HG03039 (cell line): ENCODE results near the gene ENTPD6.
"Not testable (repeated sequence)": the region's sequence is repeated elsewhere in the genome, so short reads cannot be mapped to it uniquely, and the experiment has no call there.

Experiments
- ATAC-seq: cut with Tn5 transposase; IDR thresholded peaks from one replicate; pipeline ENCODE4 v1.9.1; 2021; ENCODE audit warnings: mild to moderate bottlenecking, moderate library complexity; ENCODE audit not compliant: unreplicated experiment

ENTPD6 gene

GRCh38 chr20:25223179-25223661, 27.7 kb downstream of the ENTPD6 start:
- ATAC-seq: no peak

GRCh38 chr20:25223765-25224720, 28.5 kb downstream of the ENTPD6 start:
- ATAC-seq: no peak

DNA sequence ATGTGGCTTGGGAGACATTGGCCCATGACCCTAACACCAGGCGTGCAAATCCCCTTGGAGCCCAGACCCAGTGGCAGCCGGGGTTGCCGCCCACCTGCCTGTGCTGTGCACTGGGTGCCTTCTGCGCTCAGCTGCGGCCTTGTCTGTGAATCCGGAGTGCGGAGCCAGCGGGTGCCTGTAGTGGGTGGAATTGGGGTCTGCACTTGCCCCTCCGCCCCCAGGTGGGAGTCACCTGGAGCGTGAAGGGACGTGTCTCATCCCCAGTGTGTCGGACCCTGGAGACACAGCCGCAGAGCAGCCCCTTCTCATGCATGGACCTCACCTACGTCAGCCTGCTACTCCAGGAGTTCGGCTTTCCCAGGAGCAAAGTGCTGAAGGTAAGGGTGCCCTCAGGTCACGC, 29.4 kb downstream of the ENTPD6 start:
- ATAC-seq: no peak

DNA sequence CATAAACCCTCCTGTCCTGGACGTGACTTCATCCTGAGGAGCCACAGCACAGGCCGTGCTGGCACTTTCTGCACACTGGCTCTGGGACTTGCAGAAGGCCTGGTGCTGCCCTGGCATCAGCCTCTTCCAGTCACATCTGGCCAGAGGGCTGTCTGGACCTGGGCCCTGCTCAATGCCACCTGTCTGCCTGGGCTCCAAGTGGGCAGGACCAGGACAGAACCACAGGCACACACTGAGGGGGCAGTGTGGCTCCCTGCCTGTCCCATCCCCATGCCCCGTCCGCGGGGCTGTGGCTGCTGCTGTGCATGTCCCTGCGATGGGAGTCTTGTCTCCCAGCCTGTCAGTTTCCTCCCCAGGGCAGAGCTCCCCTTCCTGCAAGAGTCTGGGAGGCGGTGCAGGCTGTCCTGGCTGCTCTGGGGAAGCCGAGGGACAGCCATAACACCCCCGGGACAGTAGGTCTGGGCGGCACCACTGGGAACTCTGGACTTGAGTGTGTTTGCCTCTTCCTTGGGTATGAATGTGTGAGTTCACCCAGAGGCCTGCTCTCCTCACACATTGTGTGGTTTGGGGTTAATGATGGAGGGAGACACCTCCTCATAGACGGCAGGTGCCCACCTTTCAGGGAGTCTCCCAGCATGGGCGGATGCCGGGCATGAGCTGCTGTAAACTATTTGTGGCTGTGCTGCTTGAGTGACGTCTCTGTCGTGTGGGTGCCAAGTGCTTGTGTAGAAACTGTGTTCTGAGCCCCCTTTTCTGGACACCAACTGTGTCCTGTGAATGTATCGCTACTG, 30.3 kb downstream of the ENTPD6 start:
- no peak for ATAC-seq

DNA sequence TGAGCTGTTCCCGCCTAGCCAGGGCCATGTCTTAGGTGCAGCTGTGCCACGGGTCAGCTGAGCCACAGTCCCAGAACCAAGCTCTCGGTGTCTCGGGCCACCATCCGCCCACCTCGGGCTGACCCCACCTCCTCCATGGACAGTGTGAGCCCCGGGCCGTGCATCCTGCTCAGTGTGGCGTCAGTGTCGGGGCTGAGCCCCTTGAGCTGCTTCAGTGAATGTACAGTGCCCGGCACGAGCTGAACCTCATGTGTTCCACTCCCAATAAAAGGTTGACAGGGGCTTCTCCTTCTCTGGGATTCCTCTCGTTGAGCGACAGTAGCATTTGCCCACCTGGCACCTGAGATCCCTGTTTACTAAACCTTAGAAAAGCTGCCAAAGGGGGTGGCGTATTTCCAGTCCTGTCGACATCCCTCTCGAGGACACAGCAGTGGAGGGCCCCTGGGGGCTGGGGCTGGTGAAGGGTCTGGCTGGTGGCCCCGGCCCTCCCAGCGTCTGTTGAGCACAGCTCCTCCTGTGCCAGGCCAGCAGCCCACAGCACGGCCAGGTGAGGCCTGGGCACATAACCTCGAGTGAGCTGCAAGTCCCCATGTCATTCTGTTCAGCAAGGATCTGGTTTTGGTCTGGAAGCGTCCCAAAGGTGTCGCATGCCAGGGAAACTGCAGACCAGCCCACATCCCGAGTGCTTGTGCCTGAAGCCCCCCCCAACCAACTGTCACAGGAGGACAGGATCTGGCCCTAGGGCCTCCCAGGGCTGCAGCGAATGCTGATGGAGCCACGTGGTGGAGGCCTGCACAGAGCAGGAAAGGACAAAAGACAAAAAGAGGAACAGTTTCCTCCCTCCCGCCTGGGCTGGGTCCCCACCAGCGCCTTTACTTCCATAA, 31.2 kb downstream of the ENTPD6 start:
- ATAC-seq: no peak

DNA sequence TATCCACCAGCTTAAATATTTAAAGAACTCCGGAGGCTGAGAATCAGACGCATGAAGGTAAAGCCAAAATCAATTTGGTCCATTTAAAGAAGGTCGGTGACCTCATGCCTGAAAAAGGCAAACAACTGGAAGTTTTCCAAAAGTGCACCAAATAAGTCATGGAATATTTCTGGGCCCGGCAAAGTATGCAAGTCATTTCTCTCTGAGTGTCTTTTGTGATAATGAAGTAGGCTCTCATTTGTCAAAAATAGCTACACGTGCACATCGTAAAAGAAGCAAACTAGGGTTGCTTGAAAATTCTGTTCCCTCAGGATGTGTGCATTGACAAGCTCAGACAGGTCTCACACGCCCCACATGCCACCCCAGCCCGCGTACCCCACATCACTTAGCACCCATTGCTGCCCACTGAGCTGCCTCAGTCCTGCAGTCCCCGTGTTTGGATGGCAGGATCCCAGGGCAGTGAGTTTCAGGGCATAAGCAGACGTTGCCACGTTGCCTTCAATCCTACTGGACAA, 31.9 kb downstream of the ENTPD6 start:
- ATAC-seq: no peak

GRCh38 chr20:25229486-25230165, 34.1 kb downstream of the ENTPD6 start:
- ATAC-seq: no peak

GRCh38 chr20:25230166-25230831, 34.8 kb downstream of the ENTPD6 start:
- no peak for ATAC-seq

DNA sequence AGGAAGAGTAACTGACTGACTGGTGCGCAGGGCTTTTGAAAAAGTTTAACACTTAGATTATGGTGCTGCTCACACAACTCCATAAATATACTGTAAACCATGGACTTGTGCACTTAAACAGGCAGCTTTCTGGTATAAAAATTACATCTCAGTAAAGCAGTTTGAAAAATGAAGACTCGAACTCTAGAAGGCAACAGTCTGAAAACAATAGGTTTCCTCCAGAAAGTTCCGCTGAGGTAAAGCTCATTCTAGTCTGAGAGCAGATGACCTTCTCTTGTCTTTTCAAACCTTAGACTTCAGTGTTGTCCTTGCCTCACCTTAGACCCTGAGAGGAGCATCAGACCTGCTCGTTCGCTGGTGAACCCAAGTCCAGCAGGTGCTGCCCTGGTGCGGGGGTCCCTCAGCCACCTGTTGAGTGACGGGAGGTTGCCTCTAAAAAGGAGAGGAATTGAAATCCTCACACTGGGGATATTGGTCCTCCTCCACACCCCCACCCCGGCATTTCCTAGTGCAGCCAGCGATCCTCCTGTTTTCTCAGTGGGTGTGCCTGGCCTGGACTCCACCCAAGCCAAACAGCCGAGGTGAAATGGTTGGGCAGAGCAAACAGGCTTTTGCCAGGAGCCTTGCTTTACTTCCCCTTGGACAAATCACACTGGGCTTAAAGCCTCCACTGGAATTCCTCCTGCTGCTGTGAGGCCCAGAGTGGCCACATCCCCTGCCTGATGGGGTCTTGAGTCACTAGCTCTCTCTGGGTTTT, 37.7 kb downstream of the ENTPD6 start:
- no peak for ATAC-seq

DNA sequence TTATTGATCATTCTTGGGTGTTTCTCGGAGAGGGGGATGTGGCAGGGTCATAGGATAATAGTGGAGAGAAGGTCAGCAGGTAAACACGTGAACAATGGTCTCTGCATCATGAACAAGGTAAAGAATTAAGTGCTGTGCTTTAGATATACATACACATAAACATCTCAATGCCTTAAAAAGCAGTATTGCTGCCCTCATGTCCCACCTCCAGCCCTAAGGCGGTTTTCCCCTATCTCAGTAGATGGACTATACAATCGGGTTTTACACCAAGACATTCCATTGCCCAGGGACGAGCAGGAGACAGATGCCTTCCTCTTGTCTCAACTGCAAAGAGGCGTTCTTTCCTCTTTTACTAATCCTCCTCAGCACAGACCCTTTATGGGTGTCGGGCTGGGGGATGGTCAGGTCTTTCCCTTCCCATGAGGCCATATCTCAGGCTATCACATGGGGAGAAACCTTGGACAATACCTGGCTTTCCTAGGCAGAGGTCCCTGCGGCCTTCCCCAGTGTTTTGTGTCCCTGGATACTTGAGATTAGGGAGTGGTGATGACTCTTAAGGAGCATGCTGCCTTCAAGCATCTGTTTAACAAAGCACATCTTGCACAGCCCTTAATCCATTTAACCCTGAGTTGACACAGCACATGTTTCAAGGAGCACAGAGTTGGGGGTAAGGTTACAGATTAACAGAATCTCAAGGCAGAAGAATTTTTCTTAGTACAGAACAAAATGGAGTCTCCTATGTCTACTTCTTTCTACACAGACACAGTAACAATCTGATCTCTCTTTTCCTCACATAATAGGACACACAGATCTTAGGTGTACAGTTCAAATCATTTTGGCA, 38.7 kb downstream of the ENTPD6 start:
- ATAC-seq: not testable (repeated sequence)

DNA sequence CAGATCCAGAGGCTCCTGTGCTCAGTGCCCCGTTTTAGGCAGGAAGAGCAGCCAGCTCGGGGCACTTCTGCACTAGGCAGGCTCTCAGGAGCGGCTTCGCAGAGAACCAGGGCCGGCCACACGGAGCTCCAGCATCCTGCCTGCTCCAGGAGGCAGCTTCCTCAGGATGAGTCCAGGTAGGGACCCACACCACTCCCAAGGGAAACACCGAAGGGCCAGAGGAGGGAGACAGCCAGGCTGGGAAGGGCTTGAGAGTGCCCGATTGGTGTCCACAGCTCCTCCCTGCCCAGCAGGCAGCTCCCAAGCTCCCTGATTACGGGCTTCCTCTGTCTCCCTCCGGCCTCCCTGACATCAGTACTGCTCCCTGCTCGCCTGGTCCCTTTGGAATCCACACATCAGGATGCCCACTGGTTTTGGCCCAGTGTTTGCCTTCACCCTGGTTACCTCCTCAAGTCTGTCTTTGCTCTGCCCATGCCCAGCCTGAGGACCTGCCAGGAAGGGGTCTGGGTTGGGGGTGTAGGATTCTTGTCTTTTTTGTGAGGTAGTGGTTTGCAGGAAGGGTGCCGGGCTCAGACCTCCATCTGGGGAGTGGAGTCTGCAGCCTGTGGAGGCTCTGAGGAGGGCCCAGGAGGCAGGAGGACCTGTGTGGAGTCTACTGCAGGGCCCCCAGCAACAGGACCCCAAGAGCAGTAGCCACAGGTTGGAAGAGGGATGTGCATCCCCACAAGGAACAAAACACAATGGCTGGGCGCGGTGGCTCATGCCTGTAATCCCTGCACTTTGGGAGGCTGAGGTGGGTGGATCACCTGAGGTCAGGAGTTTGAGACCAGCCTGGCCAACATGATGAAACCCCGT, 41.2 kb downstream of the ENTPD6 start:
- ATAC-seq: no peak

GRCh38 chr20:25237610-25238318, 42.3 kb downstream of the ENTPD6 start:
- peak; percentile 51 for ATAC-seq

DNA sequence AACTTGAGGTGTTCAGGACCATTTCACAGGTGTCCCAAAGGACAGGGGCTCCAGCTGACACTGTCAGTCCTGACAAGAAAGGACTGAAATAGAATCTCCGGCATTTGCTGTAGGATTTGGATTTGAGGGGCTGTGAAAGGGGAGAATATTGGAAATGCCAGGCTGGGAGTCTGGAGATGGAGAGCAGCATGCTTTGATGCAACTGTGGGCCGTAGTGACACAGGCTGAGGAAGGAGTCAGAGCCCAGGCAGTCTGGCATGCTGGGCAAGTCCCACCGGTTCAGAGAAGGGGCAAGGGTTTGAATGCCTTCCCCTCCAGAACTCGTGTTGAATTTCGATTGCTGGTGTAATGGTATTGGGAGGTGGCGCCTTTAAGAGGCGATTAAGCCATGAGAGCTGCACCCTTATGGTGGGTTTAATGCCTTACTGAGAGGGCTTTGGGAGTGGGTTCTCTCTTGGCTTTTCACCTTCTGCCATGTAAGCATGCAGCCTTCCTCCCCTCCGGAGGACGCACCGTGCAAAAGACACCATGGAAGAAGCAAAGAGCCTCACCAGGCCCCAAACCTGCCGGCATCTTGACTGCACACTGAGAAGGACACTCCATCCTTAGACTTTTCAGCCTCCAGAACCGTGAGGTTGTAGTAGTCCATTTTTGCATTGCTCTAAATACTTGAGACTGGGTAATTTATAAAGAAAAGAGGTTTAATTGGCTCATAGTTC, 43.0 kb downstream of the ENTPD6 start:
- no peak for ATAC-seq

GRCh38 chr20:25239387-25240370, 44.2 kb downstream of the ENTPD6 start:
- no peak for ATAC-seq
